Trophoblast cell (in vitro differentiated cells and primary cell): ENCODE results near the gene ATP1B1.

Source experiments
- DNase-seq, 2 donors: peaks; one replicate each; pipeline ENCODE4 v3.0.0-alpha.2; 2016
- H2AFZ ChIP-seq: 2 replicates; pipeline ENCODE4 v1.6.1; 2013; ENCODE audit warnings: low read length, moderate library complexity, mild to moderate bottlenecking; ENCODE audit not compliant: insufficient read depth, poor library complexity
- H2AK5ac ChIP-seq: 2 replicates; pipeline ENCODE4 v1.6.1; 2013; ENCODE audit warnings: mild to moderate bottlenecking, low read length
- H2BK120ac ChIP-seq: 2 replicates; pipeline ENCODE4 v1.6.1; 2013; ENCODE audit warnings: low read length, mild to moderate bottlenecking, moderate library complexity; ENCODE audit not compliant: insufficient read depth, poor library complexity
- H2BK12ac ChIP-seq: 2 replicates; pipeline ENCODE4 v1.6.1; 2013; ENCODE audit warnings: mild to moderate bottlenecking, low read length, moderate library complexity
- H2BK5ac ChIP-seq: 2 replicates; pipeline ENCODE4 v1.6.1; 2013; ENCODE audit warnings: low read length, low read depth, moderate library complexity, mild to moderate bottlenecking; ENCODE audit not compliant: poor library complexity
- H3K14ac ChIP-seq: 2 replicates; pipeline ENCODE4 v1.6.1; 2013; ENCODE audit warnings: mild to moderate bottlenecking, low read length
- H3K18ac ChIP-seq: 2 replicates; pipeline ENCODE4 v1.6.1; 2013; ENCODE audit warnings: mild to moderate bottlenecking, low read length
- H3K23ac ChIP-seq: 2 replicates; pipeline ENCODE4 v1.6.1; 2013; ENCODE audit warnings: low read length
- H3K27ac ChIP-seq: 2 replicates; pipeline ENCODE4 v1.5.1; 2013; ENCODE audit warnings: low read depth, mild to moderate bottlenecking, inconsistent platforms, low read length, moderate library complexity
- H3K27me3 ChIP-seq: 2 replicates; pipeline ENCODE4 v1.6.1; 2013; ENCODE audit warnings: inconsistent platforms, mild to moderate bottlenecking, low read length, moderate library complexity; ENCODE audit not compliant: insufficient read depth
- H3K36me3 ChIP-seq, 2 experiments: 1 replicate in 1 of 2; 2 replicates in 1 of 2; pipeline ENCODE4 v1.6.1; 2013; ENCODE audit warnings: low read length in 2 of 2, mild to moderate bottlenecking in 2 of 2, moderate library complexity in 1 of 2; ENCODE audit not compliant: insufficient read depth in 2 of 2, control insufficient read depth in 1 of 2
- H3K4ac ChIP-seq: 2 replicates; pipeline ENCODE4 v1.6.1; 2013; ENCODE audit warnings: low read depth, mild to moderate bottlenecking, low read length, moderate library complexity
- H3K4me1 ChIP-seq, 2 experiments: 1 replicate in 1 of 2; 2 replicates in 1 of 2; pipeline ENCODE4 v1.6.1; 2013; ENCODE audit warnings: low read length in 2 of 2, mild to moderate bottlenecking in 2 of 2, moderate library complexity in 1 of 2; ENCODE audit not compliant: insufficient read depth in 2 of 2, control insufficient read depth in 1 of 2
- H3K4me2 ChIP-seq: 2 replicates; pipeline ENCODE4 v1.6.1; 2013; ENCODE audit warnings: inconsistent platforms, mild to moderate bottlenecking, low read length, moderate library complexity
- H3K4me3 ChIP-seq: 2 replicates; pipeline ENCODE4 v1.5.1; 2013; ENCODE audit warnings: mild to moderate bottlenecking, low read depth, low read length, inconsistent platforms
- H3K79me1 ChIP-seq: one replicate; pipeline ENCODE4 v1.6.1; 2013; ENCODE audit warnings: low read length
- H3K79me2 ChIP-seq: 2 replicates; pipeline ENCODE4 v1.6.1; 2013; ENCODE audit warnings: low read length, mild to moderate bottlenecking; ENCODE audit not compliant: control insufficient read depth, insufficient read depth, poor library complexity
- H3K9ac ChIP-seq: 2 replicates; pipeline ENCODE4 v1.6.1; 2013; ENCODE audit warnings: mild to moderate bottlenecking, low read length
- H3K9me3 ChIP-seq: 2 replicates; pipeline ENCODE4 v1.6.1; 2013; ENCODE audit warnings: low read depth, mild to moderate bottlenecking, control low read depth, inconsistent platforms, low read length; ENCODE audit not compliant: insufficient read depth
- H4K12ac ChIP-seq: 2 replicates; pipeline ENCODE4 v1.6.1; 2013; ENCODE audit warnings: low read depth, mild to moderate bottlenecking, low read length, moderate library complexity
- H4K8ac ChIP-seq: 2 replicates; pipeline ENCODE4 v1.6.1; 2013; ENCODE audit warnings: low read depth, mild to moderate bottlenecking, low read length, moderate library complexity
- H4K91ac ChIP-seq: one replicate; pipeline ENCODE4 v1.6.1; 2013; ENCODE audit warnings: low read depth, mild to moderate bottlenecking, low read length, moderate library complexity
- WGBS: extraction: QIAGEN DNeasy Blood & Tissue Kit; methylation state at CpG from one replicate; pipeline ENCODE4 v1.1.7; 2013; ENCODE audit warnings: missing lambda C conversion rate; ENCODE audit not compliant: insufficient read length, insufficient coverage; ENCODE audit errors: extremely low coverage; 5-methylcytosine and 5-hydroxymethylcytosine counted together

The ATP1B1 gene

GRCh38 chr1:169111472-169111871 is 5.0 kb downstream of the ATP1B1 start:
- Histone ChIP-seq H3K79me2 (peaks cover 25% of the 10 kb centered on the region), H3K4ac (peak overlapping the region; percentile 60), H3K27me3 (no peaks in the 10 kb centered on the region), H4K91ac (no peak overlapping the region), H3K79me1 (peaks cover 32% of the 10 kb centered on the region), H2BK12ac (no peak overlapping the region), H2AFZ (no peak overlapping the region), H3K4me2 (no peak overlapping the region), H3K23ac (no peak overlapping the region), H3K27ac (peak overlapping the region; percentile 58), H3K9ac (no peak overlapping the region), H3K4me1 (peaks cover 22 to 35% of the 10 kb centered on the region in 2 experiments), H3K4me3 (no peak overlapping the region), H3K18ac (peak overlapping the region; percentile 75), H3K9me3 (no peaks in the 10 kb centered on the region), H2BK5ac (no peak overlapping the region), H2AK5ac (no peak overlapping the region), H4K8ac (no peak overlapping the region), H3K36me3 (peaks cover 24 to 31% of the 10 kb centered on the region in 2 experiments), H2BK120ac (no peak overlapping the region), H4K12ac (no peak overlapping the region), H3K14ac (no peak overlapping the region)
- DNase-seq: no peak
- no CpG with 5 or more reads among the region's 6 CpGs for WGBS

GRCh38 chr1:169112241-169112640 is 5.8 kb downstream of the ATP1B1 start:
- Histone ChIP-seq H3K79me2 (peaks cover 17% of the 10 kb centered on the region), H3K23ac (no peak overlapping the region), H2BK120ac (peak overlapping the region; percentile 46), H4K91ac (peak overlapping the region; percentile 7), H3K4ac (no peak overlapping the region), H3K36me3 (peaks cover 25 to 35% of the 10 kb centered on the region in 2 experiments), H3K4me3 (no peak overlapping the region), H3K9me3 (no peaks in the 10 kb centered on the region), H4K8ac (peak overlapping the region; percentile 3), H2AK5ac (peak overlapping the region; percentile 52), H2BK5ac (peak overlapping the region; percentile 44), H2BK12ac (peak overlapping the region; percentile 69), H3K27ac (peak overlapping the region; percentile 6), H2AFZ (no peak overlapping the region), H3K4me1 (peaks cover 22 to 35% of the 10 kb centered on the region in 2 experiments), H3K4me2 (no peak overlapping the region), H3K27me3 (no peaks in the 10 kb centered on the region), H3K18ac (peak overlapping the region; percentile 76), H3K14ac (peak overlapping the region; percentile 16), H3K9ac (no peak overlapping the region), H4K12ac (no peak overlapping the region), H3K79me1 (peaks cover 25% of the 10 kb centered on the region)
- DNase-seq: no peak
- WGBS: no CpG with 5 or more reads among the region's 6 CpGs

- H3K27me3 ChIP-seq: no peaks in the 10 kb centered on the region
- H3K18ac ChIP-seq: peak overlapping the region; percentile 80
- H2AK5ac ChIP-seq: no peak overlapping the region
- no peak overlapping the region for H3K9ac ChIP-seq
- no peaks in the 10 kb centered on the region for H3K9me3 ChIP-seq
- H3K4ac ChIP-seq: peak overlapping the region; percentile 60
- WGBS: no CpG with 5 or more reads among the region's 4 CpGs
- peak overlapping the region; percentile 17 for H2AFZ ChIP-seq
- H2BK5ac ChIP-seq: peak overlapping the region; percentile 83
- peak overlapping the region; percentile 86 for H4K91ac ChIP-seq
- H4K8ac ChIP-seq: peak overlapping the region; percentile 64
- H2BK12ac ChIP-seq: peak overlapping the region; percentile 74
- peaks cover 17% of the 10 kb centered on the region for H3K79me1 ChIP-seq
- DNase-seq: peak; percentile 85 to 92
- H2BK120ac ChIP-seq: peak overlapping the region; percentile 78
- H3K79me2 ChIP-seq: peaks cover 8% of the 10 kb centered on the region
- H3K14ac ChIP-seq: peak overlapping the region; percentile 68
- H3K23ac ChIP-seq: no peak overlapping the region
- H3K4me3 ChIP-seq: no peak overlapping the region
- H3K36me3 ChIP-seq: peaks cover 27 to 39% of the 10 kb centered on the region in 2 experiments
- H3K4me1 ChIP-seq: peaks cover 25 to 32% of the 10 kb centered on the region in 2 experiments
- peak overlapping the region; percentile 59 for H3K27ac ChIP-seq
- no peak overlapping the region for H4K12ac ChIP-seq
- H3K4me2 ChIP-seq: no peak overlapping the region
Observed at GRCh38 chr1:169113613-169114119, 7.2 kb downstream of the ATP1B1 start.

GRCh38 chr1:169115891-169116585 is 9.5 kb downstream of the ATP1B1 start:
- H3K18ac ChIP-seq: peak overlapping the region; percentile 15
- H2AK5ac ChIP-seq: no peak overlapping the region
- H2BK120ac ChIP-seq: no peak overlapping the region
- H2AFZ ChIP-seq: no peak overlapping the region
- H3K79me2 ChIP-seq: no peaks in the 10 kb centered on the region
- H4K91ac ChIP-seq: no peak overlapping the region
- H3K4ac ChIP-seq: no peak overlapping the region
- no CpG with 5 or more reads among the region's 14 CpGs for WGBS
- no peak overlapping the region for H3K4me2 ChIP-seq
- no peak for DNase-seq
- no peaks in the 10 kb centered on the region for H3K27me3 ChIP-seq
- H3K4me3 ChIP-seq: no peak overlapping the region
- no peak overlapping the region for H2BK5ac ChIP-seq
- H4K8ac ChIP-seq: no peak overlapping the region
- peaks cover 10% of the 10 kb centered on the region for H3K79me1 ChIP-seq
- no peak overlapping the region for H3K14ac ChIP-seq
- H3K36me3 ChIP-seq: peaks cover 26 to 45% of the 10 kb centered on the region in 2 experiments
- no peak overlapping the region for H3K23ac ChIP-seq
- no peak overlapping the region for H3K9ac ChIP-seq
- no peak overlapping the region for H2BK12ac ChIP-seq
- H3K9me3 ChIP-seq: no peaks in the 10 kb centered on the region
- no peak overlapping the region for H4K12ac ChIP-seq
- peaks cover 24 to 27% of the 10 kb centered on the region in 2 experiments for H3K4me1 ChIP-seq
- H3K27ac ChIP-seq: no peak overlapping the region
